22Rv1 (cell line): ENCODE data around the gene YJU2.

Source experiments
- H3K27ac ChIP-seq: fragments of 450-650 bp; 2 replicates; pipeline ENCODE4 v1.5.1; 2017
- CTCF ChIP-seq: fragments of 450-650 bp; IDR thresholded peaks from 2 replicates; pipeline ENCODE4 v1.5.1; 2017; ENCODE audit warnings: mild to moderate bottlenecking
- ZFX ChIP-seq: fragments of 450-650 bp; IDR thresholded peaks from 2 replicates; pipeline ENCODE4 v1.6.1; 2017; ENCODE audit warnings: antibody characterized with exemption, borderline replicate concordance

YJU2 gene

GRCh38 chr19:4246767-4247593 is at the start of gene YJU2:
YJU2 (plus strand) TSS chr19:4247080; CDS start chr19:4247147, 67 bp downstream.
- TF ChIP-seq CTCF (peak; percentile 78), ZFX (no peak)
- H3K27ac ChIP-seq = peak within 1 kb of the TSS; percentile 91

GRCh38 chr19:4197228-4197624 is 49.7 kb upstream of the YJU2 start:
- H3K27ac ChIP-seq = no peak overlapping the region
- TF ChIP-seq ZFX (no peak), CTCF (no peak)

GRCh38 chr19:4197625-4198466 is 49.0 kb upstream of the YJU2 start:
- H3K27ac ChIP-seq = no peak overlapping the region
- TF ChIP-seq ZFX (no peak), CTCF (no peak)

GRCh38 chr19:4198467-4199126 is 48.3 kb upstream of the YJU2 start:
- TF ChIP-seq ZFX (no peak), CTCF (no peak)
- H3K27ac ChIP-seq = no peak overlapping the region

GRCh38 chr19:4199699-4200293 is 47.1 kb upstream of the YJU2 start:
- H3K27ac ChIP-seq = no peak overlapping the region
- no peak for TF ChIP-seq CTCF
- no peak for TF ChIP-seq ZFX

- TF ChIP-seq ZFX (no peak), CTCF (no peak)
- no peak overlapping the region for H3K27ac ChIP-seq
Observed at GRCh38 chr19:4200940-4201542, 45.8 kb upstream of the YJU2 start.
